Muscle of back (tissue), 13 donors: ENCODE data around the gene ANO3. TPM values are rescaled to one million over a fixed set of nuclear protein-coding genes. Genes with fewer than 3 reads are reported as not detected.
"Not testable (repeated sequence)": the region's sequence is repeated elsewhere in the genome, so short reads cannot be mapped to it uniquely, and the experiment has no call there.

Source experiments
- DNase-seq, 3 donors: peaks; one replicate each; pipeline versions ENCODE4 v3.0.0 to v3.0.0-alpha.2; 2013
- long read RNA-seq, 9 donors: transcript quantifications; one replicate each; lab custom pipeline, GENCODE V29; 2026
- polyA plus RNA-seq, 10 donors: library from polyadenylated mRNA; unstranded; fragments of 120-200 nt; gene quantifications; one replicate each; pipeline ENCODE4 v1.2.1, GENCODE V29; 2013; ENCODE audit not compliant: insufficient read length in 10 of 10

Gene ANO3
- polyA plus RNA-seq = under 1 TPM; 0.07 to 0.46 (median 0.16) TPM
- long read RNA-seq, donor 1 = 0 reads
- long read RNA-seq, donor 2 = 0 reads
- long read RNA-seq, donor 3 = 0 reads
- long read RNA-seq, donor 4 = 0 reads
- long read RNA-seq, donor 5 = 0 reads
- long read RNA-seq, donor 6 = 0 reads
- long read RNA-seq, donor 7 = 0 reads
- long read RNA-seq, donor 8, partial matches to known transcripts = 0 of 5 reads
- long read RNA-seq, donor 8, other reads (novel, unspliced or antisense) = 5 of 5 reads
- long read RNA-seq, donor 9 = 0 reads

DNA sequence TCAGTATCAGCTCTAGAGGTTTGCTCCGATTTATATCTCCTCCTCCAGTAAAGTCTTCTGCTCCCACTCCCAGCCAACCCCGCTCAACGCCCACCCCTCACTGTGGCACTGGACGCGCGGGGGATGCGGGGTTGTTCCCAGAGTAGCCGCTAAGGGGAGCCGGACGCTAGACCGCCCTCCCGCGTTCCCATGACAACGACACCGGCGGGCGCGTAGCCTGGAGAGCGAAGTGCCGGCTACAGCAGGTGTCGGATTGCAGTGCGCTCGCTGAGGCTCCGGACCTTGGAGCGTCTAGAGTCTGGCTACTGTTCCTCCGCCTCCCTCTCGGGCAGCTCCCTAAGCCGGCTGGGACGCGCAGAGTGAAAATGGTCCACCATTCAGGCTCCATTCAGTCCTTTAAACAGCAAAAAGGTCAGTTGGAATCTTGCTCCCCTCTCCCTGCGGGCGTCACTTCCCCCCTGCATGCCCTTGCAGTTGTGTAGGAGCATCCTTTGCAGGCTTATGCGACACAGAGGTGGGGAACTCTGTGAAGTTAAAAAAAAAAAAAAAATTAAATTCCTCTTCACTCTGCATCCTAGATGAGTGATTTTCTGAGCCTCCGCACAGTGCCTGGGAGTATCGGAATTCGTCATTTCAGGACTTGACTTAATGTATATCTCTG lies at the start of gene ANO3:
Gene ANO3 (plus strand): TSS at position 220 of the 661 bp plus-strand sequence. CDS start 146 bp downstream, at position 366.
- peak; percentile 74 to 90 (median 90) for DNase-seq

DNA sequence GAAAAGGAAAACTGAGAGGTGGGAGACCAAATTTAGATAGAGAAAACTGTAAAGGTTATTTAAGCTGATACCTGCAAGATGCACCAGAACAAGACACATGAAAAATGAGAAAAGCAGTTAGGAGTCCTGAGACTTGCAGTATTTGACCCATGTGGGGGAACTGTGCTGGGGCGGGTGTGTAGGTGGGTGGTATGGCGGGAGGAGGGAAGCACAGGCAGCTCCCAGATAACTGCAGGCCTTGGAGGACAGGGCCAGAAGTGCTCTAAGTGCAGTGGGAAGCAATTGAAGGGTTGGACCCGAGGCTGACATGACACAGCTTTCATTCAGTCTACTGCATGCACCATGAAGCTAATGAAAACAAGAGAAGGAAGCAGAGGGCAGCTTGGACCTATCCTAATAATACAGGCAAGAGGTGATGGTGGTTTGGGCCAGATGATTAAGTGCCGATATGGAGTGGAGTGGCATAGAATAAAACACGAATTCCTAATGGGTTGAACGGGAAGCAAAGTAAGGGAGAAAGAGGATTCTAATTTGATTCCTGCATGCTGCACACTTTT lies 48.0 kb upstream of the ANO3 start:
- DNase-seq = no peak

DNA sequence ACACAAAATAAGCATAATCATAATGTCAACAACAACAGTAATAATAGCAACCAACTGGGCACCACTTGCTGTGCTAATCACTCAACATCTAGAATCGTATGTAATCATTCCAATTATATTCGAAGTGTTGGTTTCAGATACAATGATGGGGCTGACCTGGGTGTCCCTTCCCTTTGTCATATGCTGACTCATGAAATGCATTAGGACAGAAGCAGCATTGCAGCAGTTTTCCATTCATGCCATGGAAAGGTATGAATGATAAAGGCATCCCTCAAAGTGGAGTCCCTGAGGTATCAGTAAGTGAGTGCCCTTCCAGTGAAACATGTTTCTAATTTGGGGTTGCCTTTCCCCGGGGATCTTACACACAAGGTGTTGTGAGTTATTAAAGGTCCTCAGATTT lies 46.3 kb upstream of the ANO3 start:
- no peak for DNase-seq

DNA sequence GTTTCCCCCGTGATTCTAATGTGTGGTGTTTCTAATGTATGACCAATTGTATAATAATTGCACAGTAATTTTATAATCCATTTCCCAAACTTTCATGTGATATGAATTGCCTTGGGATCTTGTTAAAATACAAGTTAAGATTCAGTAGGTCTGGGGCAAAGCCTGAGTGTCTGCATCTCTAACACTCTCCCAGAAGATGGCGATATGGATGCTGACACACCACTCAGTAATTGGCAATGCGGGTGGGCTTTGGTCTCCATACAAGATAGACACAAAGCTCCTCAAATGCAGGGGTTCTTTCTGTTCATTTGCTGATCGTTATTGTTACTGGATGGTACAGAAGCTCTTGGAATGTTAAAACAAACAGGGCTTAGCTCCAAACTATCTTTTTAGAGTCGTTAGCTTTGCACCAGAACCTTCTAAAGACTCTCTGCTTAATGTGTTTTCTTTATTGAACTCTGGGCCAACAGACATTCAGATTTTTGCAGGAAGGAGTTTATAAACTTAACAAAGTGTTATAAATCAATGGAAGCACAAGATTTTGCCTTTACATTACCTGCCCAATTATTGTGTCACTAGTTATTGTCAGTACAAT lies 45.4 kb upstream of the ANO3 start:
- peak in 1 of 3 donors; percentile 24 for DNase-seq

DNA sequence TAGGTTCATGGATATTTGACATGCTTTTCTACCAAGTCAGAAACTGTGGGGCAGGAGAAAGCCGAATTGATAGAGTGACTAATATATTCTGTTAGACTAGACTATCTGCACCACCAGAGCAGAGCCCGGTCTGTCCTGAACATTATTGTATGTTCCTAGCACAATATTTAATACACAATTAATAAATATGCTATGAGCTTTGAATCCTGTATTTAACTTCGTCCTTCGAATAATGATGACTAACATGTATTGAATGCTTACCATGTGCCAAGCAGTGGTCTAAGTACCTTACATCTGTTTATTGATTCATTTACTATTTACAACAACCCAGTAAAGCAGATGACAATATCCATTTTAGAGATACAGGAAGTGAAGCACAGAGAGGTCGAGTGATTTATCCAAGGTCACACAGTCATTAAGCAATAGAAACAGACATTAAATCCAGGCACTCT lies 44.8 kb upstream of the ANO3 start:
- no peak for DNase-seq

DNA sequence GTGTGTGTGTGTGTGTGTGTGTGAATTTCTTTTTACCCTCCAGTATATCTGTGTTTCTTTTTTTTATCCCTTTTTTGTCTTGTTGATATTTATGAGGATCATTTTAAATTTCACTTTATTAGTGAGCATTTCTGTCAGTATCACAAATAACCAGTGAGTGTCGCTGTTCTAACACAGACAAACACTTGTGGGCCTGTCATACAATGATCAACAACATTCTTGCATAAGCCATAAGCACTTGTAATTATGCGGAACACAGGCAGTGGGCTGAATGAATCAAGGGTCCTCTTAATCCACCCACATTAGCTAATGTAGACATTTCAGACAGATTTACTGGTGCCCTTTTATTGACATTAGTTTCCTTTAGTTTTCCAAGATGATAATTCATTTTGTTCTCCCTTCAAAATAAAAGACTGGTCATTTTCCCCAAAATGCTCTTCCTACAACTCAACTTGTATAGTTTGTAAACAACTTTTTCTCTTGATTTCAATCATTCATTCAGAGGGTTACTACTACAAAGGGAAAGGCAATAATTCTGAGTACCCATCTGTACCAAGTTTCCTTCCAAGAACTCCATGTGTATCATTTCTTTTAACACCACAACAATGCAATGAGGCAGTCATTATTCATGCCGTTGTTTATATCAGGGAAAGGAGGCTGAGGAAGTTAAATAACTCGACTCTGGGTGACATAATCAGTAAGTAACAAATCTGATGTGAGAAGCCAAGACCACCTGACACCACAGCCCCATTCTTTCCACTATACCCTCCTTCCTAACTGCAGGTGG lies 34.5 kb upstream of the ANO3 start:
- DNase-seq = peak; percentile 36 to 67 (median 50)

DNA sequence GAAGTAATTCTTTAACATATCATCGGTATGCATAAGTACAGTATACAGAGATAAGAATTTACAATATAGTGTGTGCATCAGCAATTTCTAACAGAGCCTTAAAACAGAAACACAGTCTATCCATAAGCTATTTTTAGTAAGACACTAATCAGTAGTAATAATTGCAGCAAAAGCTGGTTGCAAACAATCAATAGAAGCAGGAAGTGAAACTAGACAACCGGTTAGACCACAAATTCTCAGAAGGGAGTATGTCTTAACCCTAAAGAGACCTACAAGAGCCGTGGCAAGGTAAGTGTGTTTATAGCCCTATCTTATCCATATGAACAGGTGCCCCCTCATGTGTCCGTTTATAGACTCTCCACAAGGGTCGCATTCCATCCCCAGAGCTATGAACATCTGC lies 15.6 kb upstream of the ANO3 start:
- not testable (repeated sequence) for DNase-seq

DNA sequence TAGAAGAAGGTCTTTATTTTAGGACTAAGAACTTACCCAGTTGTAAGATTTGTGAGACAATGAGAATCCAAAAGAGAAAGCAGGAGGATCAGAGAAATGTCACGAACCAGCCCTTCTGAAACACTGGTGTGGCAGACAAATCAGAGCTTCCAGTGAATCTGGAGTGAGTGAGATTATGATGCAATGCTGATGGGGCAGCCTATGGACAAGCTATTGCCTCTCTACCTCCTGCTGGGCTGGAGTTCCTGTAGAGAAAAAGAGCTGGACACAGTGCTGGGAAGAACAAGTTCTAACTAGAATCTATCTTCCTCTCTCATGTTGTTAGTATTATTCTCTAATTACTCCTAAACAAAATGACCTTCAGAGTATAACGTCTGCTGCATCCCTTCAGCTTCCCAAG lies 12.0 kb upstream of the ANO3 start:
- no peak for DNase-seq

DNA sequence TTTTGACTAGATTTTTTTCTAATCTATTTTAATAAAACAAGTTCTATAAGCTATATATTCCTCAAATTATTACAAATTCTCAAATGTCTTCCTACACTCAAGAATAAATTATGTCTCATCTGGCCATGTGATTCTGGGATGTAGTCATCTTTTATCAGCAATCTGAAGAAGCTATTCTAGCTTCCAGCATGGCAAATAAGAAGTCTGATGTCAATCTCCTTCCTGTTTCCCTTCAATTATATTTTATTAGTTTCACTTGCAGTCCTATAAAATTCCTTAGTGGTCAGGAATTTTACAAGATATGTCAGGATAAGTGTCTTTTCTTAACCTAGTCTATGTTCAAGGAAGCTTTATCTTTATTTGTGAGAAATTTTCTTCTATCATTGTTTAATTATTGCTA lies 10.4 kb upstream of the ANO3 start:
- DNase-seq = no peak

DNA sequence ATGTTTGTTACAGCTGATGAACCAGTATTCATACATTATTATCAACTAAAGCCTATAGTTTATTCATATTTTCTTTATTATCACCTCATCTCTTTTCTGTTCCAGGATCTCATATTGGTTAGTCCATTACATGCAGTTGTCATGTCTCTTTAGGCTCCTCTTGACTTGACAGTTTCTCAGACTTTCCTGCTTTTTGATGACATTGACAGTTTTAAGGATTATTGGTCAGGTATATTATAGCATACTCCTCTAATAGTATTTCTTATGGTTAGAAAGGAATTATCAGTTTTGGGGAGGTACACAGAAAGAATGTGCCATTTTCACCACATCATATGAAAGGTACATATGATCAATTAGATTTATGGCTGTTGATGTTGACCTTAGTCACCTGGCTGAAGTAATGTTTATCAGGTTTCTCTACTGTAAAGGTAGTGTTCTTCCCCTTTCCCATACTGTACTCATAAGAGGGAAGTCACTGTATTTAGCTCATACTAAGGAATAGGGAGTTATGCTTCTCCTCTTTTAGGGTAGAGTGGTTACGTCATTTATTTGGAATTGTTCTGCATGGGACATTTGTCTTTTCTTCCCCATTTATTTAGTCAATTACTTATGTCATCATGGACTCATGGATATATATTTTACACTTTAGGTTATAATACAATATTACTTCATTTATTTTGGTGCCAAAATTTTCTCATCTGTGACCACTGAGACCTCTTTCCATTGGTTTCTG lies 9.4 kb upstream of the ANO3 start:
- DNase-seq = no peak

DNA sequence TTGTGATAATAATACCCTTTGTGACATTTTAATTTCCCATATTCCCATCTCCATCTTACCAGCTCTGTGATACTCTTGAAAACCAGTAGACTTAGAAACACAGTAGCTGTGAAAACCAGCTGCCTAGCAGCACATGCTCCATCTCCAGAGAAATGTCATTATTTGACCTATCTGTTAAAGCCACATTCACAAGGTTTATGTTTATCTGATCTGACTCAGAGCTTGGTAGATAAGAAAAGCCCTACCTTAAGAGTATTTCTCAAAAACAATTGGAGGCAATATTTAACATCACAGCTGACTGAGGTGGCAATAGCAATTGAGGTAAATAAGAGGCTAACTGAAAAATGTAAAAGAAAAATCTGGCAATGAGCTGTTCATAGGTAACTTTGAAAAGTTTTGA lies 8.1 kb upstream of the ANO3 start:
- DNase-seq = no peak

DNA sequence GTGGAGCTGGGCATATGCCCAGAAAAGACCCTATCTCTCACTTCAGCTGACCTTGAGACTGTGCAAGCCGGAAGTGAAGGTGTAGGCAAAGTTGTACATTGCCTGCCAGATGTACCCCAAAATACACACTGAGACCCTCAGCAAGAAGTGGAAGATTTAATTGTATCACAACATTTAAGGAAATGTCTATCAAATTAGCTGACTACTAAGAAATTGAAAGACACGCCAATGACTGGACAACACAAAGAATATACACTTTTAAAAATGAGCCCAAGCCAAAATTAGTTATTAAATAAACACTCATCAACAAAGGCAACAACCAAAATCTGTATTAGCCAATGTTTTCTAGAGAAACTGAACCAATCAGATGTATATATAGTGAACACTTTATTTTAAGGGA lies 7.7 kb upstream of the ANO3 start:
- DNase-seq = no peak

DNA sequence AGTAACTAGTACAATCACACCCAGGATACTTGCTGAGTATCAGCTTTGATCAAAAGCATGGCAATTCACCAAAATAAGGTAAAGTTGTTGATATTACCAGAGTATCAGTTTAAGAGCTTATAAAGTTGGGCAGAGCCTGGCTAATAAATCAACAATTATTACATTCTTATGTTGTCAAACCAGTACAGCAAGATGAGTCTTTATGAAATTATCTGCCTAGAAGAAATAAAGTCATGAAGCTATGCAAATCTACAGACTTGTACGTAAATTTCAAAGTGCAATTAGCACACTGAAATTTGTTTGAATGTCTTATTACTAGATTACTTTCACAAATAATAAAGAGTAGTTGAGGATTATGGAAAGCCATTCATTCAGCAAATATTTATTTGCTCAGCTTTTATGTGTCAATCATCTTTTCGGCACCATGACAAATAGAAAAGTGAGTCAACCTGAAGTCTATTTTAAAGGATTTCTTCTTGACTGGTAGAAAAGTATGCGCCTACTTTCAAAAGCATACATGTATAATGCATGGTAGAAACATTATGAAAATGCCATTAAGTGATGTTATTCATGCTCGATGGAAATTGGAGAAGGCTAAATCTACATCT lies 5.0 kb upstream of the ANO3 start:
- no peak for DNase-seq

DNA sequence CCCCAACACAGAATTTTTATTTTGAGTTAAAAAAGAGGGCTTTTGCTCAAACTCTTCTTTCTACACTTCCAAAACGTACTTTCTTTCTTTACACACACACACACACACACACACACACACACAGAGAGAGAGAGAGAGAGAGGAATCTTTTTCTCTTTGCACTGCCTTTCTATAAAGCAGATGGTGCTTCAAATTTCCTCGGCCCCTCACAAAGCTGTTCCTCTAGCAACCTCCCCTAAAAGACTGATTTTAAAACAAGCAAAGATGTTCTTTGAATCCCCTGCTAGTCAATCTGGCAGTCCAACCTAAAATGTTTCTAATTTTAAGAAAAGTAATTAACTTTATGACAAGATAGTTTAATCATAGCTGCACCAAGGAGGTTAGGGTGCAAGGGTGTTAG lies 2.7 kb upstream of the ANO3 start:
- DNase-seq = no peak

DNA sequence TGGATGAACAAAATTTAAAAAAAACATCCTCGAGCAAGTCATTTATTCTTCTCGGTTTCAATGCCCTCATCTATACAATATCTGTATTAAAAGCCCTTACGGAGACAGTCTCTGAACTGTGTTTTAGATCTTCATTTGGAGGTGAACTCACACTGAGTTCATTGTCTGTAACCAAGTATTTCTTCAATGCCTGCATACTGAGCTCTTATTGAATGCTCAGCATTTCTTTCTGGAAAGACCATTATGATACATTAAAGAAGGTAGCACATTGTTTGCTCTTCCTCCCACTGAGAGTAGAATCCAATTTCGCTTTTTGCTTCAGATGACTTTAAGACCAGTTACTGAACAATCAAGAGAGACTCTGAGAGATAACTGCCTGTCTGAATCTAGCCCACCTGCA lies 1.7 kb upstream of the ANO3 start:
- DNase-seq = no peak

DNA sequence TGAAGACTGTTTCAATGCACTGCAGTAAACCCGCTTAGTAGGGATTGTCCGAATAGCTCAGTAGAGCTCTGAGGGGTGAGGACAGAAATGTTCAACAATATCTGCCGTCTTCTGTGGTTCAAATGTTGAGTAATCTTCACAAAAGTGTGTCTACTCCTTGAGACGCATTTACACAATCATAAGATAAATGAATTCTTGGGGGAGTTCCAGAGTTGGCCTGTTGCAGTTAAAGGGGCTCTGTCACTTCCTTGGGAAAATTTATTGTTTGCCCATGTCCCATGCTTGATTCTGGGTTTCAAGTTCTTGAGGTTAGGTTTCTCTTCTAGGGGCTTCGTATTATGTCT lies 614 bp downstream of the ANO3 start:
- DNase-seq = peak in 1 of 3 donors; percentile 5

DNA sequence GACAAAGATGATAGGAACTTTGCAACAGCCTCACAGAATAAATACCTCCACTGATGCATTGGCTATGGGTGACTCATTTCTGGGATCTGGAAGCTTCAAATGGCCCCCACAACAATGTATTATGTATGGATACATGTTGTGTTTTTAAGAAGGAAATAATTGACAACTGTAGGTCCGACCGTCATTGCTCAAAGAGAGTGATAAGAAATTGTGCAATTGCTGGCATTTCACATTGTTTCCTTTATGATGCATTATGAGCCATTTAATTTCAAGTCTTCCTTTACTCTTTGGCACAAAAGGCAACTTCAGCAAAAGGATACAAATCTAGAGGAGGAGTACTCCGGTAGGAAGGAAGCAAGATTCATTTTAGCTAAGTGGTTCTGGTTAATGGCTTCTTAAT lies 2.0 kb downstream of the ANO3 start:
- no peak for DNase-seq

DNA sequence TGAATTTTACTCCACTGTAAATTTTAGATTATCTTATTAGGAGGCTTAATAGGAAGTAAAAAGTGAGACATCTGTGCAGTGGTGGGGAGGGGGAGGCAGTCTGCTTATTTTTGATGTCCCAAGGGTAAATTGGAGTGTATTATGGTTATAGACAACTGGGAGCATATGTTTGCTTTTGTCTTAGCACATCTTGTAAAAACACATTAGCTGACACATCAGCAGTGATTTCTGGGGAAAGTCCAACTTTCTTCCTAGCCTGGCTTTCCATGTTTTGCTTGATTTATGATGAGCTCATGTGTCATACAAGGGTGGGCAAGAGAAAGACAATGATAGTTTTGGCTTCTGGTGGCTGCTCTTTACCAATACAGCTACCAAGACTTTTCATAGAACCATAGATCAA lies 4.0 kb downstream of the ANO3 start:
- no peak for DNase-seq

DNA sequence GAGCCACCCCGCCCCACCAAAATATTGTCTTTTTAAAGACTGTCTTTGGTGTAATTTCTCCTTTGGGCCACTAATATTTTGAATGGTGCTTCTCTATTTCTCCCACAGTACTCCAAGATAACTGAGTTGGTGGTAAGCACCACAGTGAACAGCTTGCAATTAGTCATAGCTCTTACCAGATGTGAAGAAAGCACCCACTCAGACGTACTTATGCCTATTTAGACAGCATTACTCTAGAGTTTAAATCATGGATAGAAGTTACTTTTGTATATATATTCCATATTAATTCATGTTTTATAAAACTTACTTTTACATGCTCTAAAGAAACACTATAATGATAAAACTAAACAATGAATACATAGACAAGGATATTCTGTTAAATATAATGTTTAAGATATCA lies 12.7 kb downstream of the ANO3 start:
- DNase-seq = no peak

DNA sequence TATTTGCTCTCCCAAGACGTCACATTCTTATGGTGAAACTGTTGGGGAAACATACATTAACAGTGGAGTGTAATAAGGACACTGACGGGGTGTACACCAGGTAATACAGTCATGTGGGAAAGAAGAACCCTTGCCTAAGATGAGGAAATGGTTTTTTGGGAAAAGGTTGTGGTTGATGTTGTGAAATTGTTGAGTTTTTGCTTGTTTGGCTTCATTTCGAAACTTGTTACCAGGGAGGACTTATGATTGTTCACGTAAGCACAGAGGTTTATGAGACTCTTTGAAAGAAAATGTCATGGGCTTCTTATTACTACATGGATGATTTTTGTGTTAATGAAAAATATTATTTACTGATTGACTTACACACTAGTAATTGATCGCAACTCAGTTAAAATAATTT lies 16.8 kb downstream of the ANO3 start:
- DNase-seq = no peak

DNA sequence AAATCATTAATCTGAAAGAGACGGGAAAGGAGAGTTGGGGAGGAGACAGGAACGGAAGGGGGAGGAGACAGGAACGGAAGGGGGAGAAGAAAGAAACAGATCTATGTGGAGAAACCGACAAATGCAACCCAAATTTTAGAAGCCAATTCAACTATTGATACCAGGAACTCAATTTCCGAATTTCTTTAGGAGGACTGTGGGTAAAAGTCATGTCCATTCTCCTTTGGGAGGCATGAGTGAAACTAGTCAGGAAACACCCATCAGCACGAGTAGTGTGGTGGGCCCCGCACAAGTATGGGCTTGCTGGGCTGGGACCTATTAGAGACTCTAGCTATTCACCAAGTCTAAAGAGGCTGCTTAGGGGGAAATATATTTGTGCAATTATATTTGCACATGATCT lies 18.1 kb downstream of the ANO3 start:
- no peak for DNase-seq
